Measurements from ENCODE around the gene CACNA1A.

GRCh38 chr19:13376537-13376936, 129.7 kb downstream of the CACNA1A start:
- TF ChIP-seq CTCF (IDR thresholded peaks at IDR 0.05) (no peak), EP300 (IDR thresholded peaks at IDR 0.05) (no peak), POLR2A (IDR thresholded peaks at IDR 0.05) (no peak)
